Right lobe of liver (tissue), 4 donors: ENCODE results near the gene TMCO2.

Experiments
- CTCF ChIP-seq, 4 donors: fragments of 200-600 bp in 3 of 4; fragments of 450-650 bp in 1 of 4; IDR thresholded peaks; one replicate each; pipeline versions ENCODE4 v1.5.1 to v1.8.0; 2016 to 2022; ENCODE audit warnings: antibody characterized with exemption in 4 of 4, mild to moderate bottlenecking in 2 of 4
- POLR2A ChIP-seq: fragments of 450-650 bp; IDR thresholded peaks from one replicate; pipeline ENCODE4 v1.6.1; 2017; ENCODE audit warnings: antibody characterized with exemption, mild to moderate bottlenecking
- donor health status: DM: no; HTN: no; CAD: no.
- donor health status: DM: no; HTN: no; CAD: no.
- donor health status: DM: no; HTN: yes; CAD: no.

GRCh38 chr1:40265919-40266318 is 18.2 kb downstream of the TMCO2 start:
- TF ChIP-seq POLR2A (no peak), CTCF (IDR thresholded peaks at IDR 0.05) (no peak)
